ENCODE data around the gene AVPI1.
A peak's percentile ranks its signal among the peaks of the same experiment; 100 is the strongest.
"Not testable (repeated sequence)": the region's sequence is repeated elsewhere in the genome, so short reads cannot be mapped to it uniquely, and the experiment has no call there.

The AVPI1 gene

DNA sequence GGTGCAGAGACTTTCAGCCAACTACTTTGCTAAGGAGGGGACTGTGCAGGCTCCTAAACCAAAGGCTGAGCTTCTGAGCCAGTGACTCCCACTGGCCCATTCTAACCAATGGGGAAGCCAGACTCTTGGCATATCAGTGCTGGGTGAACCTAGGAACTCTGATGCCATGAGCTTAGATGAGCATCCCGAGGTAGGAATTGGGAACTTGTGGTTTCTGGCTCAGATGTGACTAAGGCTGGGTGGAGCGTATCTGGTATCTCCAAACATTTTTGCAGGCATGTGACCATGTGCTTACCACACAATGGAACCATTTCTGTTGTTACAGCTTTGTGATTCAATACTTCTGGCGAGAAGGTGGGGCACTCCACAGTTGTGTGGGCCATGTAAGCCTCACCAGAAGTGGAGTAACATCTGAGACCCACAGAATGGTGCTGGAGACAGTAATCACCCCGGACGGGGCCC is 2.5 kb upstream of the AVPI1 start:
- peak; percentile 89 for DNase-seq (ENCODE audit: low read depth, low spot score)
- no peak overlapping the region for H3K4me3 ChIP-seq (ENCODE audit: low read depth, low read length)
- in situ Hi-C loops (cut with HindIII; ENCODE audit: low sequenced_read_pairs): loop anchor here (5.0 kb wide), 1 partner anchor 38 kb away; no protein-coding TSS in a partner anchor
- TF ChIP-seq, protein P1, sequence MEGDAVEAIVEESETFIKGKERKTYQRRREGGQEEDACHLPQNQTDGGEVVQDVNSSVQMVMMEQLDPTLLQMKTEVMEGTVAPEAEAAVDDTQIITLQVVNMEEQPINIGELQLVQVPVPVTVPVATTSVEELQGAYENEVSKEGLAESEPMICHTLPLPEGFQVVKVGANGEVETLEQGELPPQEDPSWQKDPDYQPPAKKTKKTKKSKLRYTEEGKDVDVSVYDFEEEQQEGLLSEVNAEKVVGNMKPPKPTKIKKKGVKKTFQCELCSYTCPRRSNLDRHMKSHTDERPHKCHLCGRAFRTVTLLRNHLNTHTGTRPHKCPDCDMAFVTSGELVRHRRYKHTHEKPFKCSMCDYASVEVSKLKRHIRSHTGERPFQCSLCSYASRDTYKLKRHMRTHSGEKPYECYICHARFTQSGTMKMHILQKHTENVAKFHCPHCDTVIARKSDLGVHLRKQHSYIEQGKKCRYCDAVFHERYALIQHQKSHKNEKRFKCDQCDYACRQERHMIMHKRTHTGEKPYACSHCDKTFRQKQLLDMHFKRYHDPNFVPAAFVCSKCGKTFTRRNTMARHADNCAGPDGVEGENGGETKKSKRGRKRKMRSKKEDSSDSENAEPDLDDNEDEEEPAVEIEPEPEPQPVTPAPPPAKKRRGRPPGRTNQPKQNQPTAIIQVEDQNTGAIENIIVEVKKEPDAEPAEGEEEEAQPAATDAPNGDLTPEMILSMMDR (IDR thresholded peaks at IDR 0.05; ENCODE audit: low read depth, low read length): no peak

DNA sequence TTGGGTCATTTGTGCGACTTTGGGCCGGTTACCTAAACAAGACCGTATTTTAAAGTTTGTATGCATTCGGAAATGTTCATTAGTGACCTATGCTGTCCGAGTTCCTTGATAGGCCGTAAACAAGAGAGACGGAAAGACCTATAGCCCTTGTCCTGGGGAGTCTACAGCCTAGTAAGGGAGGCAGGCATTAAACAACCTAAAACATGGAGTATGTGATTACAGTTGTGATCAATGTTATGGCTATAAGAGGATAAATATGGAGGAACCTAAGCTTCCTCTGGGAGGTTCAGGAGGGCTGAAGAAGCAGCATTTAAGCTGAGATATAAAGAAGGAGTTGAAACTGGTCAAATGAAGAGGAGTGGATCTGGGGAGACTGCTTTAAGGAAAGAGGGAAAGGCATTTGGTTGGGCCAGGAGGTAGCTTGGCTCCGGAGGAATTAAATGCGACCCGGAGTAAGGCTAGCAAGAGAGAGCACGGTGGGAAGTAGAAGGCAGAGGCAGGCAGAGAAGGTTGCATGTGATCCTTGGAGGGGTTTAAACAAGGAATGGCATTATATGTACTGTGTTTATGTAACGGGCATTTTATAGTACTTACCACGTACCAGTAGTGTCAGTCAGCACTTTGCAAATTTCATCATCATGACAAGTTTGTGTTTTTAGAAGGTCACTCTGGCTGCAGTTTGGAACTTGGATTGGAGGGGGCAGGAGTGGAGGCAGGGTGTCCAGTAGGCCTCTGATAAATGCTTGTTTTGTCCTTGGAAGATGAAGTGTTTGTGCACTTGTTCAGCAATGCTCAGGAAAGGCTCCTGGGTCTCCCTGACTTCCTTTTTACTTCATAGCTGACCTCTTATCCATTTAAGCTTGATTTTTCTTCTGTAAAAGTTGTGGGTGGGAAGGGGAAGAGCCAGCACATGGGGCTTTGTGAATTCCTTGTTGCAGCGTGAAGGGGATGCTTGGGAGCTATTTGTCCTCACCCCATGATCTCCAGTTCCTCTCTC is 1.0 kb upstream of the AVPI1 start:
- in situ Hi-C loops (cut with HindIII; ENCODE audit: low sequenced_read_pairs): loop anchor here (5.0 kb wide), 1 partner anchor 39 kb away; no protein-coding TSS in a partner anchor
- DNase-seq (ENCODE audit: low read depth, low spot score): peak; percentile 48
- TF ChIP-seq, protein P1 (IDR thresholded peaks at IDR 0.05; ENCODE audit: low read depth, low read length): no peak
- H3K4me3 ChIP-seq (ENCODE audit: low read depth, low read length): peak overlapping the region; percentile 34

DNA sequence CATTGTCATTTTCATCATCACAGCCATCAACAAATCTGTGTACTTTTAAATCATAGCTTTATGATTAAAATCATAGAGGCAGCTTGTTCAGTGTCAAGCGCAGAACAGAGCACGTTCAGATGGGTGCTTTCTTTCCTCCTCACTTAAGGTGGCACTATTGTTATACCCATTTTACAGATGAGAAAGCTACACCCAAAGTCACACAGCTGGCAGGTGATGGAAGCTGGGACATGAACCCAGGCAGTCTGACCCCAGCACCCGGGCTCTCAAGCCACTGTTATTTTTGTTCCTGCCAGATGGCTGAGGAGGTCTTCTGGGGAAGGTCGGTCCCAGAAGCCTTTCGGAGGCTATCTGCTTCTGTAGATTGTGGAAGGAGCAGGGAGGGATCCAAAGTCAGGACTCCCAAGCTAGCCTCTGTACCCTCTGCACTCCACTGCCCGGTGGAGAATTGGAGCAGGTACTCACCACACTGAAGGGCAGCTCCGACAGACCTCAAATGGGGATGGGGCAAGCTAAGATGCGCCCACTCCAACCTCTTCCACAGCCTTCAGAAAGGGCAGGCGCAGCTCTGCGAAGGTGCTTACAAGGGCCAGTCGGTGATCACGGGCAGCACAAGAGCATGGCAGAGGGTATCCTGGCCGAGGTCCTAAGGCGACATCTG is 610 bp downstream of the AVPI1 start:
- in situ Hi-C loops (cut with HindIII; ENCODE audit: low sequenced_read_pairs): loop anchor here (5.0 kb wide), 1 partner anchor 41 kb away; no protein-coding TSS in a partner anchor
- TF ChIP-seq, protein P1 (IDR thresholded peaks at IDR 0.05; ENCODE audit: low read depth, low read length): no peak
- no peak for DNase-seq (ENCODE audit: low read depth, low spot score)
- H3K4me3 ChIP-seq (ENCODE audit: low read depth, low read length): peak overlapping the region; percentile 72

DNA sequence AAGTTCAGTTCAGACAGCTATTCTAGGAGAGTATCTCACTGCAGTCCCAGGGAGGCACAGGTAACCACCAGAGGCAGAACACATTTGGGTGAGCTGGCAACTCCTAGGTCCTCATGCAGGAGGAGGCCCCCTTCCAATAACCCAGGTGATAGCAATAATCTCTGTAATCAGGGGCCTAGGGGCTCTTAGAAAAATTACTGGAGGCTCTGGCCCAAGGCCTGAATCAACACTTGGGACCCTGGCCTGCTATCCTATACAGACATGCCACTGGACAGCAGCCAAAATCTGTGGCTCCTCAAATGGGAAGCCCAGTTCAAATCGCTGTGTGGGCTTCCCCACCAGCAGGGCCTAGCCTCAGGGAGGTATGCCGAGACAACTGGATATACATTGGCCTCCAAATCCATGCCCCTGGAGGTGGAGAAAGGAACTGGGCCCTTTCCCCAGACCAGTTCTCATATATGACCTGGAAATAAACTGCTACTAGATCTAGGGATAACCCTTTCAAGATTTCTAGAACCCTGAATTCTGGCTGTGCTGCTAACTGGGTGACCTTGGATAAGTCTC is 1.6 kb downstream of the AVPI1 start:
- peak overlapping the region; percentile 1 for H3K4me3 ChIP-seq (ENCODE audit: low read depth, low read length)
- TF ChIP-seq, protein P1 (IDR thresholded peaks at IDR 0.05; ENCODE audit: low read depth, low read length): peak; percentile 41
- DNase-seq (ENCODE audit: low read depth, low spot score): peak; percentile 25
- in situ Hi-C loops (cut with HindIII; ENCODE audit: low sequenced_read_pairs): loop anchor here (5.0 kb wide), 1 partner anchor 42 kb away; no protein-coding TSS in a partner anchor

DNA sequence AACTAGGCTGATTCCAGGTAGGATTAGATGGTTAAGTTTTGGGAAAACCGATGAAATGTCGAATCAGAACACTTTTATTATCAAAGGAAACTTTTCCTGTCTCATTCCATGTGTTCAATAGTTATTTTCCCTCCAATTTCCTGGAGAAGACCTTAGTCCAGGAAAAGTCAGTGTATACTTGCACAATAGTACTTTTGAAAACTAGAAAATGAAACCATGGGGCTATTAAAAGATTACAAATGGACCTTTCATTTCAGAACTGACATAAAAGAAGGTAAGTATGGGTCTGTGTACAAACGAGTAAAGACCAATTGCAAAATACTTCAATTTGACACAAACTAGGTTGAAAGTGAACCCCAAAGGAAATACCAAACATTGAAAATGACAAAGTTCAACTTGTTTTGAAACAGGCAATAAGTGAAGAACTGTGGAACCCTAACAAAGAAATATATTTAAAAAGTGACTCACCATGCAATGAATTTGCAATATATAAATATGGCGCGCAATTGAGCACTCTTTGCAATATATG is 2.1 kb downstream of the AVPI1 start:
- H3K4me3 ChIP-seq (ENCODE audit: low read depth, low read length): peak overlapping the region; percentile 1
- peak; percentile 20 for DNase-seq (ENCODE audit: low read depth, low spot score)
- in situ Hi-C loops (cut with HindIII; ENCODE audit: low sequenced_read_pairs): loop anchor here (5.0 kb wide), 1 partner anchor 42 kb away; no protein-coding TSS in a partner anchor
- TF ChIP-seq, protein P1 (IDR thresholded peaks at IDR 0.05; ENCODE audit: low read depth, low read length): no peak

DNA sequence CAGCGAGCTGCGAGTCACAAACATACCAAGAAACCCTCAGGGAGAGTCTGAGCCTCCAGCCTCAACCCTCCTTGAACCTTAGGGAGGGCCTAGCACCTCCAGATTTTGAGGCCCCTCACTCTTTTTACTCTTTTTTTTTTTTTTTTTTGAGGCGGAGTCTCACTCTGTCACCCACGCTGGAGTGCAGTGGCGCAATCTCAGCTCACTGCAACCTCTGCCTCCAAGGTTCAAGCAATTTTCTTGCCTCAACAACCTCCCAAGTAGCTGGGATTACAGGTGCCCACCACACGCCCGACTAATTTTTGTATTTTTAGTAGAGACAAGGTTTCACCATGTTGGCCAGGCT is 2.7 kb downstream of the AVPI1 start:
- H3K4me3 ChIP-seq (ENCODE audit: low read depth, low read length); DNase-seq (ENCODE audit: low read depth, low spot score); in situ Hi-C loops (cut with HindIII; ENCODE audit: low sequenced_read_pairs): not testable (repeated sequence)
